Gastrocnemius medialis (tissue), 4 donors: ENCODE data around the gene PPM1L. TPM values are rescaled to one million over a fixed set of nuclear protein-coding genes. Genes with fewer than 3 reads are reported as not detected.

Source experiments
- ATAC-seq, 2 donors: fragments of 150-250 bp; one replicate each; pipeline ENCODE4 v1.9.1; 2016
- DNase-seq, 2 donors: peaks; one replicate each; pipeline ENCODE4 v3.0.0-alpha.2; 2019
- H3K27ac ChIP-seq, 4 donors: fragments of 200-600 bp; sonication (generic); 1 replicate in 1 of 4; 2 replicates in 3 of 4; pipeline ENCODE4 v1.5.1; 2016 to 2018; ENCODE audit warnings: mild to moderate bottlenecking in 2 of 4, moderate library complexity in 1 of 4
- H3K27me3 ChIP-seq, 3 donors: fragments of 200-600 bp; sonication (generic) in 2 of 3; 1 replicate in 1 of 3; 2 replicates in 2 of 3; pipeline versions ENCODE4 v1.5.1 to v1.6.0; 2016 to 2019; ENCODE audit warnings: mild to moderate bottlenecking in 1 of 3, moderate library complexity in 1 of 3
- H3K36me3 ChIP-seq, 2 donors: fragments of 200-600 bp; sonication (generic) in 1 of 2; one replicate each; pipeline ENCODE4 v1.5.1; 2017 to 2018
- H3K4me1 ChIP-seq, 2 donors: fragments of 200-600 bp; sonication (generic) in 1 of 2; one replicate each; pipeline ENCODE4 v1.5.1; 2016 to 2017; ENCODE audit warnings: mild to moderate bottlenecking in 2 of 2
- H3K4me3 ChIP-seq, 4 donors: fragments of 200-600 bp; sonication (generic) in 3 of 4; 1 replicate in 1 of 4; 2 replicates in 3 of 4; pipeline ENCODE4 v1.5.1; 2016 to 2019; ENCODE audit warnings: mild to moderate bottlenecking in 2 of 4
- H3K9me3 ChIP-seq, 3 donors: fragments of 200-600 bp; sonication (generic) in 2 of 3; 1 replicate in 1 of 3; 2 replicates in 2 of 3; pipeline ENCODE4 v1.5.1; 2016 to 2019
- CTCF ChIP-seq, 5 experiments: fragments of 450-650 bp in 3 of 5; fragments of 200-600 bp in 2 of 5; sonication (generic) in 2 of 5; IDR thresholded peaks in 4 of 5; conservative IDR thresholded peaks in 1 of 5; 1 replicate in 4 of 5; 2 replicates in 1 of 5; pipeline ENCODE4 v1.5.1; 2016 to 2019; ENCODE audit warnings: antibody characterized with exemption in 5 of 5, mild to moderate bottlenecking in 3 of 5, moderate library complexity in 3 of 5
- POLR2A ChIP-seq, 2 donors: fragments of 450-650 bp; IDR thresholded peaks; one replicate each; pipeline ENCODE4 v1.6.1; 2017; ENCODE audit warnings: antibody characterized with exemption in 2 of 2, mild to moderate bottlenecking in 2 of 2, moderate library complexity in 2 of 2
- in situ Hi-C, 4 donors: fragments of 200-750 bp; cut with MboI; loops; one replicate each; pipeline versions ENCODE4 v1.15.0 to v1.8.0; 2017; ENCODE audit warnings: low sequenced_read_pairs in 4 of 4
- intact Hi-C: fragments of 100-400 bp; cut with DNase I; formaldehyde crosslinking; loops from one replicate; pipeline ENCODE4 v1.15.1; 2023; ENCODE audit warnings: low total_unique reads
- total RNA-seq, 4 donors: library from RNA; depleted of rRNA; stranded (reverse); fragments of >200 nt; gene quantifications; one replicate each; pipeline versions ENCODE4 v1.1.0 to v1.2.3, GENCODE V29; 2016

The PPM1L gene
- total RNA-seq, 4 donors from 2014 or later = 85.0 to 243 (median 122) TPM

- TF ChIP-seq POLR2A (IDR thresholded peaks at IDR 0.05) = no peak
- TF ChIP-seq CTCF (IDR thresholded peaks at IDR 0.05 in 4 of 5, conservative IDR thresholded peaks at IDR 0.05 in 1 of 5) = peak in 4 of 5 experiments; percentile 46 to 76 (median 64)
- intact Hi-C loops = no loop called here
Measured at GRCh38 chr3:160921020-160921635, 165.1 kb downstream of the PPM1L start.

GRCh38 chr3:160924776-160925175, 168.7 kb downstream of the PPM1L start:
- in situ Hi-C loops = loop anchor here in 1 of 4 donors (25.0 kb wide), 1 partner anchor 488 kb away; no protein-coding TSS in a partner anchor
- Histone ChIP-seq H3K4me1 (peaks cover 21 to 46% of the 10 kb centered on the region in 2 donors), H3K27me3 (no peaks in the 10 kb centered on the region), H3K27ac (no peak overlapping the region), H3K4me3 (no peak overlapping the region), H3K9me3 (no peaks in the 10 kb centered on the region), H3K36me3 (no peaks in the 10 kb centered on the region)
- TF ChIP-seq POLR2A (IDR thresholded peaks at IDR 0.05) (no peak), CTCF (IDR thresholded peaks at IDR 0.05 in 4 of 5, conservative IDR thresholded peaks at IDR 0.05 in 1 of 5) (no peak)
- DNase-seq (no peak), ATAC-seq (no peak)
- intact Hi-C loops = loop anchor here (5.0 kb wide), 1 partner anchor 37 kb away; no protein-coding TSS in a partner anchor

More at GRCh38 chr3:160921020-160921635, 165.1 kb downstream of the PPM1L start:
- Histone ChIP-seq H3K27ac (no peak overlapping the region), H3K36me3 (no peaks in the 10 kb centered on the region), H3K9me3 (no peaks in the 10 kb centered on the region), H3K27me3 (no peaks in the 10 kb centered on the region), H3K4me1 (peaks cover 15 to 21% of the 10 kb centered on the region in 2 donors), H3K4me3 (no peak overlapping the region)
- ATAC-seq (peak; percentile 50 to 58), DNase-seq (no peak)
- in situ Hi-C loops = no loop called here

GRCh38 chr3:160927620-160928019, 171.6 kb downstream of the PPM1L start:
- ATAC-seq (no peak), DNase-seq (no peak)
- Histone ChIP-seq H3K4me1 (peaks cover 21 to 55% of the 10 kb centered on the region in 2 donors), H3K9me3 (no peaks in the 10 kb centered on the region), H3K4me3 (no peak overlapping the region), H3K36me3 (no peaks in the 10 kb centered on the region), H3K27me3 (no peaks in the 10 kb centered on the region), H3K27ac (no peak overlapping the region)
- TF ChIP-seq POLR2A (IDR thresholded peaks at IDR 0.05) = no peak
- TF ChIP-seq CTCF (IDR thresholded peaks at IDR 0.05 in 4 of 5, conservative IDR thresholded peaks at IDR 0.05 in 1 of 5) = no peak
- in situ Hi-C loops (loop anchor here in 1 of 4 donors (25.0 kb wide), 1 partner anchor 485 kb away; no protein-coding TSS in a partner anchor), intact Hi-C loops (loop anchor here (2.0 to 5.0 kb wide), 2 partner anchors 40 to 171 kb away; partner anchors contain the start of gene PPM1L)

GRCh38 chr3:160928183-160928726, 172.2 kb downstream of the PPM1L start:
- in situ Hi-C loops = loop anchor here in 1 of 4 donors (25.0 kb wide), 1 partner anchor 484 kb away; no protein-coding TSS in a partner anchor
- no peaks in the 10 kb centered on the region for H3K9me3 ChIP-seq
- no peak for TF ChIP-seq POLR2A (IDR thresholded peaks at IDR 0.05)
- peak in 1 of 5 experiments; percentile 20 for TF ChIP-seq CTCF (IDR thresholded peaks at IDR 0.05 in 4 of 5, conservative IDR thresholded peaks at IDR 0.05 in 1 of 5)
- DNase-seq = no peak
- no peak overlapping the region for H3K4me3 ChIP-seq
- peak; percentile 38 to 51 for ATAC-seq
- no peaks in the 10 kb centered on the region for H3K27me3 ChIP-seq
- intact Hi-C loops = loop anchor here (2.0 to 5.0 kb wide), 2 partner anchors 41 to 171 kb away; partner anchors contain the start of gene PPM1L
- H3K36me3 ChIP-seq = no peaks in the 10 kb centered on the region
- H3K4me1 ChIP-seq = peaks cover 21 to 60% of the 10 kb centered on the region in 2 donors
- H3K27ac ChIP-seq = no peak overlapping the region
